ENCODE data around the gene RGS9.

GRCh38 chr17:65117384-65118035 lies 19.7 kb upstream of the RGS9 start:
- TF ChIP-seq, protein P1, sequence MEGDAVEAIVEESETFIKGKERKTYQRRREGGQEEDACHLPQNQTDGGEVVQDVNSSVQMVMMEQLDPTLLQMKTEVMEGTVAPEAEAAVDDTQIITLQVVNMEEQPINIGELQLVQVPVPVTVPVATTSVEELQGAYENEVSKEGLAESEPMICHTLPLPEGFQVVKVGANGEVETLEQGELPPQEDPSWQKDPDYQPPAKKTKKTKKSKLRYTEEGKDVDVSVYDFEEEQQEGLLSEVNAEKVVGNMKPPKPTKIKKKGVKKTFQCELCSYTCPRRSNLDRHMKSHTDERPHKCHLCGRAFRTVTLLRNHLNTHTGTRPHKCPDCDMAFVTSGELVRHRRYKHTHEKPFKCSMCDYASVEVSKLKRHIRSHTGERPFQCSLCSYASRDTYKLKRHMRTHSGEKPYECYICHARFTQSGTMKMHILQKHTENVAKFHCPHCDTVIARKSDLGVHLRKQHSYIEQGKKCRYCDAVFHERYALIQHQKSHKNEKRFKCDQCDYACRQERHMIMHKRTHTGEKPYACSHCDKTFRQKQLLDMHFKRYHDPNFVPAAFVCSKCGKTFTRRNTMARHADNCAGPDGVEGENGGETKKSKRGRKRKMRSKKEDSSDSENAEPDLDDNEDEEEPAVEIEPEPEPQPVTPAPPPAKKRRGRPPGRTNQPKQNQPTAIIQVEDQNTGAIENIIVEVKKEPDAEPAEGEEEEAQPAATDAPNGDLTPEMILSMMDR (IDR thresholded peaks at IDR 0.05; ENCODE audit: insufficient read depth, low read length, poor library complexity, severe bottlenecking), result no peak
- TF ChIP-seq EZH2phosphoT487 (conservative IDR thresholded peaks at IDR 0.05; ENCODE audit: low read length), result no peak

Data from SU-DHL-6 (cell line).